ENCODE results near the gene PTPRN2. TPM values are rescaled to one million over a fixed set of nuclear protein-coding genes. Genes with fewer than 3 reads are reported as not detected.

The PTPRN2 gene
- total and polyA plus RNA-seq, 9 of the 15 experiments (the other 6 are each of a cell fraction or from before 2014, with no cell fraction given), result not detected

DNA sequence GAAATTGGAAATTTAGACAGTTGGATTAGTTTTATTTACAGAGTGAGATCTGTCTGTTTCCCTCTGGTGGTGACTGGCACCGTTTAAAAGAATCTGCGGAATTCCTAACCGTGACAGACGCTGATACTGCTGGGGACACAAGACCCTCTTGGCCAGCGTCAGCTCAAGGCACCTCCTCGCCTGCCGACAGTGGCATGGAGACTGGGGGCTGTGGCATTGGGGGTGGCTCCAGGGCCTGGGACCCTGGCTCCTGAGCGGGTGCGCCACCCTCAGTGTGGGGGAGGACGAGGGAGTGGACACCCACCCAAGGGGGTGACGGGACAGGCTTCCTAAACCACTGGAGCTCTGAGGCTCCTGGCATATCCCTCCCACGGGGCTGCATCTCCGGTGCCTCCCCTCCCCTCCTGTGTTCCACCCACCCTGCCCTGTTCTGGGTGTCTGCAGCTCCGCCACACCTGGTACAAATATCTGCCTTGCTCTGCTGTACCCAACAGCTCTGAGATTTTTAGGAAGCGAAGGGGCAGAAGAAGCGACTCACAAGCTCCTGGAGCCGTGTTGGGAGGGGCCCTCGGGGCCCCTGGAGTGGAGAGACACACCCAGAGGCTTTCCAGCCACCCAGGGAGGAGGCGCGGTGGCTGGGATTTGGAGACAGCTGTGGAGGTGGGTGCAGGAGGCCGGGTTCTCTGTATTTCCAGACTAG is 1072.1 kb downstream of the PTPRN2 start:
- Histone ChIP-seq H3K9me1 (ENCODE audit: control insufficient read depth, insufficient read depth, low read length) (no peaks in the 10 kb centered on the region), H3K9ac (ENCODE audit: insufficient read depth in 1 of 2, low read depth in 2 of 2, low read length in 2 of 2) (0 out of 4 replicates have a peak overlapping the region, but pooled peaks of 1 of the 2 experiments have one; percentile 68), H2AFZ (ENCODE audit: low read depth, low read length) (no peak overlapping the region), H3K9me3 (replicated peaks; ENCODE audit: control insufficient read depth, insufficient read depth, low read depth, low read length) (no peaks in the 10 kb centered on the region), H3K79me2 (ENCODE audit: control insufficient read depth, insufficient read depth, low read length) (no peaks in the 10 kb centered on the region), H4K20me1 (replicated peaks; ENCODE audit: control insufficient read depth, insufficient read depth, low read length) (peaks cover 10% of the 10 kb centered on the region), H3K4me3 (no peak overlapping the region), H3K36me3 (ENCODE audit: control insufficient read depth, insufficient read depth, low read length) (no peaks in the 10 kb centered on the region), H3K27me3 (ENCODE audit: control insufficient read depth in 2 of 2, insufficient read depth in 2 of 2, low read length in 2 of 2) (peaks cover 50 to 72% of the 10 kb centered on the region in 2 experiments; a peak in 4 of 5 replicates), H3K27ac (ENCODE audit: extremely low read depth, low read depth, low read length) (no peak overlapping the region), H3K4me1 (replicated peaks in 1 of 2; ENCODE audit: control insufficient read depth in 2 of 2, insufficient read depth in 2 of 2, low read length in 2 of 2) (peaks cover 5 to 24% of the 10 kb centered on the region in 2 experiments; a peak in 4 of 5 replicates), H3K4me2 (ENCODE audit: insufficient read depth, low read length) (no peak overlapping the region)
- DNase-seq (ENCODE audit: extremely low read depth in 1 of 4, low spot score in 3 of 4) (no peak), FAIRE-seq (no peak), ATAC-seq (no peak)
- ChIA-PET POLR2A (no interaction called here), CTCF (ENCODE audit: low intra/inter-chr PET ratio) (no interaction called here)
- TF ChIP-seq GTF2A2 (tag; IDR thresholded peaks at IDR 0.05), result no peak
- TF ChIP-seq, protein P1, sequence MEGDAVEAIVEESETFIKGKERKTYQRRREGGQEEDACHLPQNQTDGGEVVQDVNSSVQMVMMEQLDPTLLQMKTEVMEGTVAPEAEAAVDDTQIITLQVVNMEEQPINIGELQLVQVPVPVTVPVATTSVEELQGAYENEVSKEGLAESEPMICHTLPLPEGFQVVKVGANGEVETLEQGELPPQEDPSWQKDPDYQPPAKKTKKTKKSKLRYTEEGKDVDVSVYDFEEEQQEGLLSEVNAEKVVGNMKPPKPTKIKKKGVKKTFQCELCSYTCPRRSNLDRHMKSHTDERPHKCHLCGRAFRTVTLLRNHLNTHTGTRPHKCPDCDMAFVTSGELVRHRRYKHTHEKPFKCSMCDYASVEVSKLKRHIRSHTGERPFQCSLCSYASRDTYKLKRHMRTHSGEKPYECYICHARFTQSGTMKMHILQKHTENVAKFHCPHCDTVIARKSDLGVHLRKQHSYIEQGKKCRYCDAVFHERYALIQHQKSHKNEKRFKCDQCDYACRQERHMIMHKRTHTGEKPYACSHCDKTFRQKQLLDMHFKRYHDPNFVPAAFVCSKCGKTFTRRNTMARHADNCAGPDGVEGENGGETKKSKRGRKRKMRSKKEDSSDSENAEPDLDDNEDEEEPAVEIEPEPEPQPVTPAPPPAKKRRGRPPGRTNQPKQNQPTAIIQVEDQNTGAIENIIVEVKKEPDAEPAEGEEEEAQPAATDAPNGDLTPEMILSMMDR (IDR thresholded peaks at IDR 0.05 in 2 of 3, conservative IDR thresholded peaks at IDR 0.05 in 1 of 3; ENCODE audit: insufficient read depth in 2 of 3, low read depth in 1 of 3, low read length in 3 of 3), result 0 out of 6 replicates have a peak, but pooled peaks of 1 of the 3 experiments have one; percentile 2
- TF ChIP-seq ZZZ3 (IDR thresholded peaks at IDR 0.05), result no peak
- 2% methylated on average over 21 of the region's 21 CpGs for WGBS (ENCODE audit: insufficient coverage, low coverage, missing lambda C conversion rate)
- in situ Hi-C loops (cut with MboI), result no loop called here
- intact Hi-C loops (cut with micrococcal nuclease), result no loop called here
- BruUV-seq (replicated peaks), result no TSS peak
